Retinal pigment epithelial cell (primary cell): ENCODE measurements around the gene GSS.
A peak's percentile ranks its signal among the peaks of the same experiment; 100 is the strongest.

Experiments
- DNase-seq: peaks from one replicate; pipeline ENCODE4 v3.0.0-alpha.2; 2010; ENCODE audit warnings: low read depth
- H3K4me3 ChIP-seq: 2 replicates; pipeline ENCODE4 v1.5.1; 2011; ENCODE audit warnings: mild to moderate bottlenecking, low read length, control low read depth, moderate library complexity
- CTCF ChIP-seq: conservative IDR thresholded peaks from 2 replicates; pipeline ENCODE4 v1.5.1; 2011; ENCODE audit warnings: low read depth, low read length, control low read depth, inconsistent platforms

The GSS gene

GRCh38 chr20:34953960-34954359 lies 1.6 kb downstream of the GSS start:
- no peak for TF ChIP-seq CTCF
- no peak overlapping the region for H3K4me3 ChIP-seq

GRCh38 chr20:34952671-34953070 lies 2.9 kb downstream of the GSS start:
- peak; percentile 64 for DNase-seq
- no peak overlapping the region for H3K4me3 ChIP-seq
- TF ChIP-seq CTCF, result no peak

More at GRCh38 chr20:34953960-34954359, 1.6 kb downstream of the GSS start:
- no peak for DNase-seq

DNA sequence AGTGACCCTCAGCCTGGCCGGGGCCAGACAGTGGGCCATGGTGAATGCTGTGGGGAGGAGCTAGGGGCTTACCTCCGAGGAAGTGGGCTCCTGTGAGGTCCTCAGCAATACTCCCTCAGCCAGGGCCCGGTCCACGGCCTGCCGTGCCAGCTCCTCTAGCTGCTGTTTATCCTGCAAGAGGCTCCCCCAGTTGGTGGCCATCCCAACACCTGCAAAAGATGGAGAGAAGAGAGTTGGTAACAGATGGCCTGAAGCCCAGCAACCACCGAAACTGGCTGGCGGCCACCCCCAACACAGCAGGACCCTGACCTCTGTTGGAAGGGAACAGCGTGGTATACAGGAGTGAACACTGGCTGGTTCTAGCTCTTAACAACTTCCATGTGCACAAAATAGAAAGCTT lies 4.0 kb downstream of the GSS start:
- TF ChIP-seq CTCF, result no peak
- no peak overlapping the region for H3K4me3 ChIP-seq
- DNase-seq, result no peak

- no peak for TF ChIP-seq CTCF
- no peak for DNase-seq
- H3K4me3 ChIP-seq, result no peak overlapping the region
Observed at GRCh38 chr20:34951252-34951651, 4.4 kb downstream of the GSS start.

DNA sequence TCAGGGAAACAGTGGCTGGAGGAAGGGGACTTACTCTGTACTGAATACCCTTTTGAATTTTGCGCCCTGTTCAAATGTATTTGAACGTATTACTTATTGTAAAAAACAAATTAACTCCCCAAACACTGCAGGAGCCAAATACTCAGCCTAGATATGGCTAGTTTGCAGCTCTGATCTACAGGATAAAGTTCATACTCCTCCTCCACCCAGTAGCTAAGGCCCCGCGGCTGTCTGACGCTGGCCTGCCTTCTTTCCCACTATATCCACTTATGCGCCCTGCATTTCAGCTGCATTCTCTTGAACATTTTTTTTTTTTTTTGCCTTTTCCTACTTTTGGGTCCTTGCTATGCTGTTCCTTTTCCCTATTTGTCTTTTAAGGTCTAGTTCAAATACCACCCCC lies 6.5 kb downstream of the GSS start:
- H3K4me3 ChIP-seq, result no peak overlapping the region
- TF ChIP-seq CTCF, result no peak
- no peak for DNase-seq

DNA sequence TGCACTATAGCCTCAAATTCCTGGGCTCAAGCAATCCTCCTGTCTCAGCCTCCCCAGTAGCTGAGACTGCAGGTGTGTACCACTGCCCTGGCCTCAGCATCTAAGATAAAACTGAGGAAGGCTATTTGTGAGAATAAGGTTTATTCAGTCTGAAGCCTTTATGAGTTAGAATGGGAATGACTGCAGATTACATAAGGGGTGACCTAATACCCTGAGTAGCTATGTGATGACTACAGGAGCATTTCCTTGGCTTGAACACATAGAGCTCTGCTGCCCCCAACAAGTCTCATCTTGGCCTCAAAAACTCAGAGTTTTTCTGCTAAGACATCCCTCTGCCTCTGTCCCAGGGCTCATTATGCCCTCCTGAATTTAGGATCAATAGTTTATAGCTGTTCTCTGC lies 7.6 kb downstream of the GSS start:
- H3K4me3 ChIP-seq, result no peak overlapping the region
- DNase-seq, result no peak
- no peak for TF ChIP-seq CTCF

DNA sequence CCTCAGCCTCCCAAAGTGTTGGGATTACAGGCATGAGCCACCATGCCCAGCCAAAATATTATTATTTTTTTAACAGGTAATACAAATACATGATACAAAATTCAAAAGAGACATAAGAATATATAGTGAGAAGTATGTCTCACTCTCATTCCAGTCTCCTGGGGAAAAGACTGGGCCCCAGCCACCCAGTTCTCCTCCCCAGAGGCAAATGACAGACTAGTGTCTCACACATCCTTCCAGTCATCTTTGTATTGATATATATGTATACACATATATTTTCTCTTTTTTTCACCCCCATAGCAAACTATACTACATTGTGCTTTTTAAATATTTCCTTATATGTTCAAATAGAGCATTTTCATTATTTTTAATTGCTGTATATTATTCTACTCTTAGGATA lies 8.3 kb downstream of the GSS start:
- TF ChIP-seq CTCF, result no peak
- no peak overlapping the region for H3K4me3 ChIP-seq
- DNase-seq, result no peak
